ENCODE measurements around the gene PAWR.

GRCh38 chr12:79596719-79597350, 93.9 kb downstream of the PAWR start:
- no peak for TF ChIP-seq TAF1 (IDR thresholded peaks at IDR 0.05; ENCODE audit: control insufficient read depth, extremely low read depth, insufficient read depth, low read length, severe bottlenecking)
- TF ChIP-seq, protein P1, sequence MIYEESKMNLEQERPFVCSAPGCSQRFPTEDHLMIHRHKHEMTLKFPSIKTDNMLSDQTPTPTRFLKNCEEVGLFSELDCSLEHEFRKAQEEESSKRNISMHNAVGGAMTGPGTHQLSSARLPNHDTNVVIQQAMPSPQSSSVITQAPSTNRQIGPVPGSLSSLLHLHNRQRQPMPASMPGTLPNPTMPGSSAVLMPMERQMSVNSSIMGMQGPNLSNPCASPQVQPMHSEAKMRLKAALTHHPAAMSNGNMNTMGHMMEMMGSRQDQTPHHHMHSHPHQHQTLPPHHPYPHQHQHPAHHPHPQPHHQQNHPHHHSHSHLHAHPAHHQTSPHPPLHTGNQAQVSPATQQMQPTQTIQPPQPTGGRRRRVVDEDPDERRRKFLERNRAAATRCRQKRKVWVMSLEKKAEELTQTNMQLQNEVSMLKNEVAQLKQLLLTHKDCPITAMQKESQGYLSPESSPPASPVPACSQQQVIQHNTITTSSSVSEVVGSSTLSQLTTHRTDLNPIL (CRISPR knock-in tag; IDR thresholded peaks at IDR 0.05), result no peak
- no peak for TF ChIP-seq TOE1 (IDR thresholded peaks at IDR 0.05; ENCODE audit: borderline replicate concordance)
- no peak for TF ChIP-seq TOE1 (CRISPR knock-in tag; IDR thresholded peaks at IDR 0.05; ENCODE audit: borderline replicate concordance, low read depth)
- TF ChIP-seq, protein P2, sequence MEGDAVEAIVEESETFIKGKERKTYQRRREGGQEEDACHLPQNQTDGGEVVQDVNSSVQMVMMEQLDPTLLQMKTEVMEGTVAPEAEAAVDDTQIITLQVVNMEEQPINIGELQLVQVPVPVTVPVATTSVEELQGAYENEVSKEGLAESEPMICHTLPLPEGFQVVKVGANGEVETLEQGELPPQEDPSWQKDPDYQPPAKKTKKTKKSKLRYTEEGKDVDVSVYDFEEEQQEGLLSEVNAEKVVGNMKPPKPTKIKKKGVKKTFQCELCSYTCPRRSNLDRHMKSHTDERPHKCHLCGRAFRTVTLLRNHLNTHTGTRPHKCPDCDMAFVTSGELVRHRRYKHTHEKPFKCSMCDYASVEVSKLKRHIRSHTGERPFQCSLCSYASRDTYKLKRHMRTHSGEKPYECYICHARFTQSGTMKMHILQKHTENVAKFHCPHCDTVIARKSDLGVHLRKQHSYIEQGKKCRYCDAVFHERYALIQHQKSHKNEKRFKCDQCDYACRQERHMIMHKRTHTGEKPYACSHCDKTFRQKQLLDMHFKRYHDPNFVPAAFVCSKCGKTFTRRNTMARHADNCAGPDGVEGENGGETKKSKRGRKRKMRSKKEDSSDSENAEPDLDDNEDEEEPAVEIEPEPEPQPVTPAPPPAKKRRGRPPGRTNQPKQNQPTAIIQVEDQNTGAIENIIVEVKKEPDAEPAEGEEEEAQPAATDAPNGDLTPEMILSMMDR (IDR thresholded peaks at IDR 0.05 in 2 of 3, conservative IDR thresholded peaks at IDR 0.05 in 1 of 3; ENCODE audit: insufficient read depth in 2 of 3, low read depth in 1 of 3, low read length in 3 of 3), result no peak
- no peak for TF ChIP-seq PHB (CRISPR knock-in tag; IDR thresholded peaks at IDR 0.05)
- no peak for TF ChIP-seq MTF1 (CRISPR knock-in tag; IDR thresholded peaks at IDR 0.05; ENCODE audit: borderline replicate concordance)
- TF ChIP-seq ZBTB7A (IDR thresholded peaks at IDR 0.05; ENCODE audit: borderline replicate concordance, control insufficient read depth, low read depth, low read length), result no peak
- TF ChIP-seq SMARCE1 (IDR thresholded peaks at IDR 0.05), result no peak
- TF ChIP-seq POLR2AphosphoS5 (IDR thresholded peaks at IDR 0.05; ENCODE audit: control insufficient read depth, insufficient read depth, low read depth, low read length), result no peak
- TF ChIP-seq MED1 (CRISPR knock-in tag; IDR thresholded peaks at IDR 0.05; ENCODE audit: borderline replicate concordance), result no peak
- no peak for TF ChIP-seq NCOR1 (IDR thresholded peaks at IDR 0.05)

All from K562 (cell line).